ENCODE measurements around the gene FAM124A.

FAM124A gene

GRCh38 chr13:51207881-51208280 lies 14.3 kb upstream of the FAM124A start:
- DNase-seq (ENCODE audit: low spot score in 2 of 2): no peak
- Mint-ChIP-seq H3K9me3 (no peaks in the 10 kb centered on the region), H3K4me1 (peaks cover 8% of the 10 kb centered on the region), H3K4me3 (no peak overlapping the region), H3K27ac (no peak overlapping the region), H3K36me3 (no peaks in the 10 kb centered on the region)
- ATAC-seq: no peak

- Mint-ChIP-seq H3K4me3 (no peak overlapping the region), H3K27ac (no peak overlapping the region), H3K4me1 (peaks cover 1% of the 10 kb centered on the region), H3K36me3 (no peaks in the 10 kb centered on the region), H3K9me3 (no peaks in the 10 kb centered on the region)
- DNase-seq (ENCODE audit: low spot score in 2 of 2) (no peak), ATAC-seq (no peak)
Observed at GRCh38 chr13:51208716-51209115, 13.5 kb upstream of the FAM124A start.

GRCh38 chr13:51211910-51212309 lies 10.3 kb upstream of the FAM124A start:
- Mint-ChIP-seq H3K4me1 (no peaks in the 10 kb centered on the region), H3K9me3 (no peaks in the 10 kb centered on the region), H3K4me3 (no peak overlapping the region), H3K36me3 (no peaks in the 10 kb centered on the region), H3K27ac (no peak overlapping the region)
- DNase-seq (ENCODE audit: low spot score in 2 of 2): no peak
- no peak for ATAC-seq

GRCh38 chr13:51212758-51213157 lies 9.4 kb upstream of the FAM124A start:
- H3K9me3 Mint-ChIP-seq: no peaks in the 10 kb centered on the region
- ATAC-seq (no peak), DNase-seq (ENCODE audit: low spot score in 2 of 2) (peak in 1 of 2 donors; percentile 1)
- H3K4me3 Mint-ChIP-seq: no peak overlapping the region
- H3K36me3 Mint-ChIP-seq: no peaks in the 10 kb centered on the region
- H3K4me1 Mint-ChIP-seq: no peaks in the 10 kb centered on the region
- H3K27ac Mint-ChIP-seq: no peak overlapping the region

GRCh38 chr13:51213173-51213728 lies 8.9 kb upstream of the FAM124A start:
- no peaks in the 10 kb centered on the region for H3K36me3 Mint-ChIP-seq
- no peaks in the 10 kb centered on the region for H3K9me3 Mint-ChIP-seq
- DNase-seq (ENCODE audit: low spot score in 2 of 2): peak in 1 of 2 donors; percentile 29
- no peak overlapping the region for H3K27ac Mint-ChIP-seq
- no peak overlapping the region for H3K4me3 Mint-ChIP-seq
- no peaks in the 10 kb centered on the region for H3K4me1 Mint-ChIP-seq
- ATAC-seq: no peak

GRCh38 chr13:51218626-51219025 lies 3.6 kb upstream of the FAM124A start:
- ATAC-seq: no peak

GRCh38 chr13:51220706-51221105 lies 1.5 kb upstream of the FAM124A start:
- no peaks in the 10 kb centered on the region for H3K36me3 Mint-ChIP-seq
- no peak overlapping the region for H3K27ac Mint-ChIP-seq
- no peaks in the 10 kb centered on the region for H3K4me1 Mint-ChIP-seq
- ATAC-seq: no peak
- no peaks in the 10 kb centered on the region for H3K9me3 Mint-ChIP-seq
- no peak overlapping the region for H3K4me3 Mint-ChIP-seq
- DNase-seq (ENCODE audit: low spot score in 2 of 2): no peak

More at GRCh38 chr13:51218626-51219025, 3.6 kb upstream of the FAM124A start:
- H3K9me3 Mint-ChIP-seq: no peaks in the 10 kb centered on the region
- no peak for DNase-seq (ENCODE audit: low spot score in 2 of 2)
- no peaks in the 10 kb centered on the region for H3K4me1 Mint-ChIP-seq
- H3K36me3 Mint-ChIP-seq: no peaks in the 10 kb centered on the region
- H3K27ac Mint-ChIP-seq: no peak overlapping the region
- no peak overlapping the region for H3K4me3 Mint-ChIP-seq

- ATAC-seq (no peak), DNase-seq (ENCODE audit: low spot score in 2 of 2) (no peak)
- no peak overlapping the region for H3K27ac Mint-ChIP-seq
- H3K36me3 Mint-ChIP-seq: no peaks in the 10 kb centered on the region
- H3K4me1 Mint-ChIP-seq: no peaks in the 10 kb centered on the region
- H3K4me3 Mint-ChIP-seq: peak overlapping the region; percentile 43
- H3K9me3 Mint-ChIP-seq: no peaks in the 10 kb centered on the region
Observed at GRCh38 chr13:51221108-51221507, 1.1 kb upstream of the FAM124A start.

- Mint-ChIP-seq H3K36me3 (no peaks in the 10 kb centered on the region), H3K4me3 (peak overlapping the region; percentile 43), H3K27ac (no peak overlapping the region), H3K9me3 (no peaks in the 10 kb centered on the region), H3K4me1 (no peaks in the 10 kb centered on the region)
- DNase-seq (ENCODE audit: low spot score in 2 of 2): no peak
- no peak for ATAC-seq
Observed at GRCh38 chr13:51221674-51222036, 543 bp upstream of the FAM124A start.

- no peak overlapping the region for H3K27ac Mint-ChIP-seq
- H3K9me3 Mint-ChIP-seq: no peaks in the 10 kb centered on the region
- H3K4me3 Mint-ChIP-seq: peak overlapping the region; percentile 35
- DNase-seq (ENCODE audit: low spot score in 2 of 2) (no peak), ATAC-seq (peak; percentile 43)
- H3K36me3 Mint-ChIP-seq: no peaks in the 10 kb centered on the region
- no peaks in the 10 kb centered on the region for H3K4me1 Mint-ChIP-seq
Observed at GRCh38 chr13:51222686-51223559, 725 bp downstream of the FAM124A start.

- Mint-ChIP-seq H3K4me3 (peak overlapping the region; percentile 35), H3K27ac (no peak overlapping the region), H3K9me3 (no peaks in the 10 kb centered on the region), H3K4me1 (no peaks in the 10 kb centered on the region), H3K36me3 (no peaks in the 10 kb centered on the region)
- DNase-seq (ENCODE audit: low spot score in 2 of 2) (no peak), ATAC-seq (no peak)
Observed at GRCh38 chr13:51223560-51224270, 1.5 kb downstream of the FAM124A start.

GRCh38 chr13:51225029-51225428 lies 2.8 kb downstream of the FAM124A start:
- Mint-ChIP-seq H3K4me1 (no peaks in the 10 kb centered on the region), H3K9me3 (no peaks in the 10 kb centered on the region), H3K27ac (no peak overlapping the region), H3K4me3 (no peak overlapping the region), H3K36me3 (no peaks in the 10 kb centered on the region)
- DNase-seq (ENCODE audit: low spot score in 2 of 2): no peak
- no peak for ATAC-seq

- Mint-ChIP-seq H3K4me1 (no peaks in the 10 kb centered on the region), H3K9me3 (no peaks in the 10 kb centered on the region), H3K27ac (no peak overlapping the region), H3K36me3 (no peaks in the 10 kb centered on the region), H3K4me3 (no peak overlapping the region)
- DNase-seq (ENCODE audit: low spot score in 2 of 2): no peak
- ATAC-seq: no peak
Observed at GRCh38 chr13:51227404-51227803, 5.2 kb downstream of the FAM124A start.

- Mint-ChIP-seq H3K9me3 (no peaks in the 10 kb centered on the region), H3K27ac (no peak overlapping the region), H3K4me1 (no peaks in the 10 kb centered on the region), H3K4me3 (no peak overlapping the region), H3K36me3 (no peaks in the 10 kb centered on the region)
- ATAC-seq (no peak), DNase-seq (ENCODE audit: low spot score in 2 of 2) (no peak)
Observed at GRCh38 chr13:51229101-51229719, 7.0 kb downstream of the FAM124A start.

GRCh38 chr13:51229731-51230130 lies 7.5 kb downstream of the FAM124A start:
- no peaks in the 10 kb centered on the region for H3K4me1 Mint-ChIP-seq
- ATAC-seq (no peak), DNase-seq (ENCODE audit: low spot score in 2 of 2) (no peak)
- H3K36me3 Mint-ChIP-seq: no peaks in the 10 kb centered on the region
- H3K4me3 Mint-ChIP-seq: no peak overlapping the region
- no peak overlapping the region for H3K27ac Mint-ChIP-seq
- no peaks in the 10 kb centered on the region for H3K9me3 Mint-ChIP-seq

Measured in stimulated activated effector memory CD8-positive, alpha-beta T cell treated with anti-CD3 and anti-CD28 coated beads, Interleukin-12 subunit alpha, Interleukin-12 subunit beta, amount 100 ng/mL, for 72 hours (primary cell).